ENCODE measurements around the gene GAGE12C.
"Not testable (repeated sequence)": the region's sequence is repeated elsewhere in the genome, so short reads cannot be mapped to it uniquely, and the experiment has no call there.

Gene GAGE12C, protein sequence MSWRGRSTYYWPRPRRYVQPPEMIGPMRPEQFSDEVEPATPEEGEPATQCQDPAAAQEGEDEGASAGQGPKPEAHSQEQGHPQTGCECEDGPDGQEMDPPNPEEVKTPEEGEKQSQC

DNA sequence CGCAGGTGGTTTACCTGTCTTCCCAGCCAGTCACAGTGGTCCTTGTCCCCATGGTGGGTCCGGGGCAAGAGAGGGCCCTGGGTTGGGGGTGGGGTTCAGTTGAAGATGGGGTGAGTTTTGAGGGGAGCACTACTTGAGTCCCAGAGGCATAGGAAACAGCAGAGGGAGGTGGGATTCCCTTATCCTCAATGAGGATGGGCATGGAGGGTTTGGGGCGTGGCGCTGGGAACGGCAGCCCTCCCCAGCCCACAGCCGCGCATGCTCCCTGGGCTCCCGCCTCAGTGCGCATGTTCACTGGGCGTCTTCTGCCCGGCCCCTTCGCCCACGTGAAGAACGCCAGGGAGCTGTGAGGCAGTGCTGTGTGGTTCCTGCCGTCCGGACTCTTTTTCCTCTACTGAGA is at the start of gene GAGE12C:
Gene GAGE12C (plus strand): TSS at position 301 of the 400 bp plus-strand sequence. CDS start 1,155 bp downstream, outside the sequence.
- DNase-seq; H3K79me2 ChIP-seq (ENCODE audit: low read length); H3K27me3 ChIP-seq (replicated peaks; ENCODE audit: insufficient read depth, low read length); H3K9me2 ChIP-seq (replicated peaks; ENCODE audit: insufficient read depth, low read length); H3K4me1 ChIP-seq (ENCODE audit: low read length); H4K20me1 ChIP-seq (ENCODE audit: insufficient read depth, low read length); H3K9ac ChIP-seq (ENCODE audit: low read length); H2AFZ ChIP-seq (ENCODE audit: low read length); H3K4me2 ChIP-seq (ENCODE audit: low read depth, low read length); H3F3A ChIP-seq (ENCODE audit: insufficient read depth, low read length); H3K4me3 ChIP-seq (ENCODE audit: low read length); H3K9me3 ChIP-seq (replicated peaks; ENCODE audit: insufficient read depth, low read length); H3K27ac ChIP-seq (ENCODE audit: low read length); H3K36me3 ChIP-seq (replicated peaks; ENCODE audit: insufficient read depth, low read length): not testable (repeated sequence)

DNA sequence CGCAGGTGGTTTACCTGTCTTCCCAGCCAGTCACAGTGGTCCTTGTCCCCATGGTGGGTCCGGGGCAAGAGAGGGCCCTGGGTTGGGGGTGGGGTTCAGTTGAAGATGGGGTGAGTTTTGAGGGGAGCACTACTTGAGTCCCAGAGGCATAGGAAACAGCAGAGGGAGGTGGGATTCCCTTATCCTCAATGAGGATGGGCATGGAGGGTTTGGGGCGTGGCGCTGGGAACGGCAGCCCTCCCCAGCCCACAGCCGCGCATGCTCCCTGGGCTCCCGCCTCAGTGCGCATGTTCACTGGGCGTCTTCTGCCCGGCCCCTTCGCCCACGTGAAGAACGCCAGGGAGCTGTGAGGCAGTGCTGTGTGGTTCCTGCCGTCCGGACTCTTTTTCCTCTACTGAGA is 9.5 kb downstream of the GAGE12C start, which contains the start of gene GAGE12D:
Gene GAGE12D (plus strand): TSS at position 301 of the 400 bp plus-strand sequence. CDS start 1,155 bp downstream, outside the sequence.
- not testable (repeated sequence) for DNase-seq; H3K27ac ChIP-seq (ENCODE audit: low read length); H3K9me3 ChIP-seq (replicated peaks; ENCODE audit: insufficient read depth, low read length); H3K36me3 ChIP-seq (replicated peaks; ENCODE audit: insufficient read depth, low read length); H3K4me1 ChIP-seq (ENCODE audit: low read length); H3K27me3 ChIP-seq (replicated peaks; ENCODE audit: insufficient read depth, low read length); H3K4me2 ChIP-seq (ENCODE audit: low read depth, low read length); H4K20me1 ChIP-seq (ENCODE audit: insufficient read depth, low read length); H2AFZ ChIP-seq (ENCODE audit: low read length); H3K79me2 ChIP-seq (ENCODE audit: low read length); H3F3A ChIP-seq (ENCODE audit: insufficient read depth, low read length); H3K9me2 ChIP-seq (replicated peaks; ENCODE audit: insufficient read depth, low read length); H3K4me3 ChIP-seq (ENCODE audit: low read length); H3K9ac ChIP-seq (ENCODE audit: low read length)

DNA sequence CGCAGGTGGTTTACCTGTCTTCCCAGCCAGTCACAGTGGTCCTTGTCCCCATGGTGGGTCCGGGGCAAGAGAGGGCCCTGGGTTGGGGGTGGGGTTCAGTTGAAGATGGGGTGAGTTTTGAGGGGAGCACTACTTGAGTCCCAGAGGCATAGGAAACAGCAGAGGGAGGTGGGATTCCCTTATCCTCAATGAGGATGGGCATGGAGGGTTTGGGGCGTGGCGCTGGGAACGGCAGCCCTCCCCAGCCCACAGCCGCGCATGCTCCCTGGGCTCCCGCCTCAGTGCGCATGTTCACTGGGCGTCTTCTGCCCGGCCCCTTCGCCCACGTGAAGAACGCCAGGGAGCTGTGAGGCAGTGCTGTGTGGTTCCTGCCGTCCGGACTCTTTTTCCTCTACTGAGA is 19.0 kb downstream of the GAGE12C start, which contains the start of gene GAGE12E:
Gene GAGE12E (plus strand): TSS at position 301 of the 400 bp plus-strand sequence. CDS start 1,155 bp downstream, outside the sequence.
- not testable (repeated sequence) for H3K27me3 ChIP-seq (replicated peaks; ENCODE audit: insufficient read depth, low read length); H3K9me2 ChIP-seq (replicated peaks; ENCODE audit: insufficient read depth, low read length); H2AFZ ChIP-seq (ENCODE audit: low read length); H4K20me1 ChIP-seq (ENCODE audit: insufficient read depth, low read length); H3K4me3 ChIP-seq (ENCODE audit: low read length); H3F3A ChIP-seq (ENCODE audit: insufficient read depth, low read length); H3K27ac ChIP-seq (ENCODE audit: low read length); H3K79me2 ChIP-seq (ENCODE audit: low read length); H3K4me2 ChIP-seq (ENCODE audit: low read depth, low read length); H3K36me3 ChIP-seq (replicated peaks; ENCODE audit: insufficient read depth, low read length); H3K9me3 ChIP-seq (replicated peaks; ENCODE audit: insufficient read depth, low read length); H3K9ac ChIP-seq (ENCODE audit: low read length); H3K4me1 ChIP-seq (ENCODE audit: low read length); DNase-seq

DNA sequence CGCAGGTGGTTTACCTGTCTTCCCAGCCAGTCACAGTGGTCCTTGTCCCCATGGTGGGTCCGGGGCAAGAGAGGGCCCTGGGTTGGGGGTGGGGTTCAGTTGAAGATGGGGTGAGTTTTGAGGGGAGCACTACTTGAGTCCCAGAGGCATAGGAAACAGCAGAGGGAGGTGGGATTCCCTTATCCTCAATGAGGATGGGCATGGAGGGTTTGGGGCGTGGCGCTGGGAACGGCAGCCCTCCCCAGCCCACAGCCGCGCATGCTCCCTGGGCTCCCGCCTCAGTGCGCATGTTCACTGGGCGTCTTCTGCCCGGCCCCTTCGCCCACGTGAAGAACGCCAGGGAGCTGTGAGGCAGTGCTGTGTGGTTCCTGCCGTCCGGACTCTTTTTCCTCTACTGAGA is 28.6 kb downstream of the GAGE12C start, which contains the start of gene GAGE12F:
Gene GAGE12F (plus strand): TSS at position 301 of the 400 bp plus-strand sequence. CDS start 1,155 bp downstream, outside the sequence.
- H3K27me3 ChIP-seq (replicated peaks; ENCODE audit: insufficient read depth, low read length); H3K9ac ChIP-seq (ENCODE audit: low read length); DNase-seq; H3K79me2 ChIP-seq (ENCODE audit: low read length); H2AFZ ChIP-seq (ENCODE audit: low read length); H3K9me3 ChIP-seq (replicated peaks; ENCODE audit: insufficient read depth, low read length); H3K27ac ChIP-seq (ENCODE audit: low read length); H3K4me1 ChIP-seq (ENCODE audit: low read length); H3K36me3 ChIP-seq (replicated peaks; ENCODE audit: insufficient read depth, low read length); H3F3A ChIP-seq (ENCODE audit: insufficient read depth, low read length); H3K4me3 ChIP-seq (ENCODE audit: low read length); H3K4me2 ChIP-seq (ENCODE audit: low read depth, low read length); H3K9me2 ChIP-seq (replicated peaks; ENCODE audit: insufficient read depth, low read length); H4K20me1 ChIP-seq (ENCODE audit: insufficient read depth, low read length): not testable (repeated sequence)

DNA sequence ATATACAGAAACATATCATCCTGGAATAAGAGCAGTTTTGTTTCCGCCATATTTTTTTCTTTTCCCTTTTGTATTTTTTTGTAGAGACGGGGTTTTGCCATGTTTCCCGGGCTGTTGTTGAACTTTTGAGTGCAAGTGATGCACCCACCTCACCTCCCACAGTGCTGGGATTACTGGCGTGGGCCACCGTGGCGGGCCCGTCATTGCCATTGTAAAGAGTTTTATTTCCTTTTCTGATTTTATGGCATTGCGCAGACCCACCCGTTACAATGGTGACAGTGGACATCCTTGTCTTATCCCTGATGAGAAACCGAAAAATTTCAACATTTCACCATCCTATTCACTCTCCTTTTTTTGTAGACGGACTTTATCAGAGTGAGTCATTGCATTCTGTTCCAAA is 36.8 kb downstream of the GAGE12C start:
- not testable (repeated sequence) for H3K27ac ChIP-seq (ENCODE audit: low read length); H3K9ac ChIP-seq (ENCODE audit: low read length); DNase-seq; H3K4me2 ChIP-seq (ENCODE audit: low read depth, low read length); H3K4me3 ChIP-seq (ENCODE audit: low read length); H3K4me1 ChIP-seq (ENCODE audit: low read length); H3K27me3 ChIP-seq (replicated peaks; ENCODE audit: insufficient read depth, low read length); H3K79me2 ChIP-seq (ENCODE audit: low read length); H3K9me2 ChIP-seq (replicated peaks; ENCODE audit: insufficient read depth, low read length); H3F3A ChIP-seq (ENCODE audit: insufficient read depth, low read length); H3K36me3 ChIP-seq (replicated peaks; ENCODE audit: insufficient read depth, low read length); H4K20me1 ChIP-seq (ENCODE audit: insufficient read depth, low read length); H3K9me3 ChIP-seq (replicated peaks; ENCODE audit: insufficient read depth, low read length); H2AFZ ChIP-seq (ENCODE audit: low read length)

DNA sequence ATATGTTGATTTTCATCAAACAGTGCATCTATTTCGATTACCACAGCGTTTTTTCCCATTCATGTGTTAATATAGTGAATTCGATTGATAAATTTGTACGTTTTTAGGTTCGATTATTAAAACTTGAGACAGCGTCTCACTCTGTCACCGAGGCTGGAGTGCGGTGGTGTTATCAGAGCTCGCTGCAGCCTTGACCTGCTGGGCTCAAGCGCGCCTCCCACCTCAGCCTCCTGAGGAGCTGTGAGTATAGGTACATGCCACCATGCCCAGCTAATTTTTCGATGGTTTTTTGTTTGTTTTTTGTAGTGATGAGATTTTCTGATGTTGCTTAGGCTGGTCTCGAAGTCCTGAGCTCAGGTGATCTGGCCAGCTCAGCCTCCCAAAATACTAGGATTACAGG is 37.2 kb downstream of the GAGE12C start:
- not testable (repeated sequence) for H3K27ac ChIP-seq (ENCODE audit: low read length); H3K9me3 ChIP-seq (replicated peaks; ENCODE audit: insufficient read depth, low read length); H3F3A ChIP-seq (ENCODE audit: insufficient read depth, low read length); H3K4me1 ChIP-seq (ENCODE audit: low read length); H3K36me3 ChIP-seq (replicated peaks; ENCODE audit: insufficient read depth, low read length); H3K4me3 ChIP-seq (ENCODE audit: low read length); DNase-seq; H3K4me2 ChIP-seq (ENCODE audit: low read depth, low read length); H3K27me3 ChIP-seq (replicated peaks; ENCODE audit: insufficient read depth, low read length); H4K20me1 ChIP-seq (ENCODE audit: insufficient read depth, low read length); H3K9me2 ChIP-seq (replicated peaks; ENCODE audit: insufficient read depth, low read length); H3K79me2 ChIP-seq (ENCODE audit: low read length); H3K9ac ChIP-seq (ENCODE audit: low read length); H2AFZ ChIP-seq (ENCODE audit: low read length)

DNA sequence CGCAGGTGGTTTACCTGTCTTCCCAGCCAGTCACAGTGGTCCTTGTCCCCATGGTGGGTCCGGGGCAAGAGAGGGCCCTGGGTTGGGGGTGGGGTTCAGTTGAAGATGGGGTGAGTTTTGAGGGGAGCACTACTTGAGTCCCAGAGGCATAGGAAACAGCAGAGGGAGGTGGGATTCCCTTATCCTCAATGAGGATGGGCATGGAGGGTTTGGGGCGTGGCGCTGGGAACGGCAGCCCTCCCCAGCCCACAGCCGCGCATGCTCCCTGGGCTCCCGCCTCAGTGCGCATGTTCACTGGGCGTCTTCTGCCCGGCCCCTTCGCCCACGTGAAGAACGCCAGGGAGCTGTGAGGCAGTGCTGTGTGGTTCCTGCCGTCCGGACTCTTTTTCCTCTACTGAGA is 38.1 kb downstream of the GAGE12C start, which contains the start of gene GAGE12G:
Gene GAGE12G (plus strand): TSS at position 301 of the 400 bp plus-strand sequence. CDS start 1,155 bp downstream, outside the sequence.
- not testable (repeated sequence) for H3K9me3 ChIP-seq (replicated peaks; ENCODE audit: insufficient read depth, low read length); H3F3A ChIP-seq (ENCODE audit: insufficient read depth, low read length); H3K36me3 ChIP-seq (replicated peaks; ENCODE audit: insufficient read depth, low read length); H2AFZ ChIP-seq (ENCODE audit: low read length); DNase-seq; H3K4me2 ChIP-seq (ENCODE audit: low read depth, low read length); H3K27ac ChIP-seq (ENCODE audit: low read length); H3K27me3 ChIP-seq (replicated peaks; ENCODE audit: insufficient read depth, low read length); H3K4me3 ChIP-seq (ENCODE audit: low read length); H3K4me1 ChIP-seq (ENCODE audit: low read length); H4K20me1 ChIP-seq (ENCODE audit: insufficient read depth, low read length); H3K79me2 ChIP-seq (ENCODE audit: low read length); H3K9ac ChIP-seq (ENCODE audit: low read length); H3K9me2 ChIP-seq (replicated peaks; ENCODE audit: insufficient read depth, low read length)

DNA sequence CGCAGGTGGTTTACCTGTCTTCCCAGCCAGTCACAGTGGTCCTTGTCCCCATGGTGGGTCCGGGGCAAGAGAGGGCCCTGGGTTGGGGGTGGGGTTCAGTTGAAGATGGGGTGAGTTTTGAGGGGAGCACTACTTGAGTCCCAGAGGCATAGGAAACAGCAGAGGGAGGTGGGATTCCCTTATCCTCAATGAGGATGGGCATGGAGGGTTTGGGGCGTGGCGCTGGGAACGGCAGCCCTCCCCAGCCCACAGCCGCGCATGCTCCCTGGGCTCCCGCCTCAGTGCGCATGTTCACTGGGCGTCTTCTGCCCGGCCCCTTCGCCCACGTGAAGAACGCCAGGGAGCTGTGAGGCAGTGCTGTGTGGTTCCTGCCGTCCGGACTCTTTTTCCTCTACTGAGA is 47.7 kb downstream of the GAGE12C start, which contains the start of gene GAGE12H:
Gene GAGE12H (plus strand): TSS at position 301 of the 400 bp plus-strand sequence. CDS start 1,155 bp downstream, outside the sequence.
- H2AFZ ChIP-seq (ENCODE audit: low read length); H3K36me3 ChIP-seq (replicated peaks; ENCODE audit: insufficient read depth, low read length); H3K9ac ChIP-seq (ENCODE audit: low read length); H3F3A ChIP-seq (ENCODE audit: insufficient read depth, low read length); H3K9me2 ChIP-seq (replicated peaks; ENCODE audit: insufficient read depth, low read length); H4K20me1 ChIP-seq (ENCODE audit: insufficient read depth, low read length); H3K4me3 ChIP-seq (ENCODE audit: low read length); H3K27ac ChIP-seq (ENCODE audit: low read length); H3K27me3 ChIP-seq (replicated peaks; ENCODE audit: insufficient read depth, low read length); H3K79me2 ChIP-seq (ENCODE audit: low read length); H3K4me2 ChIP-seq (ENCODE audit: low read depth, low read length); DNase-seq; H3K4me1 ChIP-seq (ENCODE audit: low read length); H3K9me3 ChIP-seq (replicated peaks; ENCODE audit: insufficient read depth, low read length): not testable (repeated sequence)
